VCaP (cell line): ENCODE results near the gene RPS27.
"Not testable (repeated sequence)": the region's sequence is repeated elsewhere in the genome, so short reads cannot be mapped to it uniquely, and the experiment has no call there.

Source experiments
- H3K27ac ChIP-seq: fragments of 450-650 bp; 2 replicates; pipeline ENCODE4 v1.5.1; 2017
- TF ChIP-seq, protein P1 (sequence below): fragments of 450-650 bp; conservative IDR thresholded peaks from 2 replicates; pipeline ENCODE4 v1.5.1; 2017; ENCODE audit warnings: mild to moderate bottlenecking, moderate library complexity

Gene RPS27

GRCh38 chr1:154000420-154000819, 9.9 kb downstream of the RPS27 start:
- no peak overlapping the region for H3K27ac ChIP-seq
- TF ChIP-seq, protein P1, sequence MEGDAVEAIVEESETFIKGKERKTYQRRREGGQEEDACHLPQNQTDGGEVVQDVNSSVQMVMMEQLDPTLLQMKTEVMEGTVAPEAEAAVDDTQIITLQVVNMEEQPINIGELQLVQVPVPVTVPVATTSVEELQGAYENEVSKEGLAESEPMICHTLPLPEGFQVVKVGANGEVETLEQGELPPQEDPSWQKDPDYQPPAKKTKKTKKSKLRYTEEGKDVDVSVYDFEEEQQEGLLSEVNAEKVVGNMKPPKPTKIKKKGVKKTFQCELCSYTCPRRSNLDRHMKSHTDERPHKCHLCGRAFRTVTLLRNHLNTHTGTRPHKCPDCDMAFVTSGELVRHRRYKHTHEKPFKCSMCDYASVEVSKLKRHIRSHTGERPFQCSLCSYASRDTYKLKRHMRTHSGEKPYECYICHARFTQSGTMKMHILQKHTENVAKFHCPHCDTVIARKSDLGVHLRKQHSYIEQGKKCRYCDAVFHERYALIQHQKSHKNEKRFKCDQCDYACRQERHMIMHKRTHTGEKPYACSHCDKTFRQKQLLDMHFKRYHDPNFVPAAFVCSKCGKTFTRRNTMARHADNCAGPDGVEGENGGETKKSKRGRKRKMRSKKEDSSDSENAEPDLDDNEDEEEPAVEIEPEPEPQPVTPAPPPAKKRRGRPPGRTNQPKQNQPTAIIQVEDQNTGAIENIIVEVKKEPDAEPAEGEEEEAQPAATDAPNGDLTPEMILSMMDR = no peak

DNA sequence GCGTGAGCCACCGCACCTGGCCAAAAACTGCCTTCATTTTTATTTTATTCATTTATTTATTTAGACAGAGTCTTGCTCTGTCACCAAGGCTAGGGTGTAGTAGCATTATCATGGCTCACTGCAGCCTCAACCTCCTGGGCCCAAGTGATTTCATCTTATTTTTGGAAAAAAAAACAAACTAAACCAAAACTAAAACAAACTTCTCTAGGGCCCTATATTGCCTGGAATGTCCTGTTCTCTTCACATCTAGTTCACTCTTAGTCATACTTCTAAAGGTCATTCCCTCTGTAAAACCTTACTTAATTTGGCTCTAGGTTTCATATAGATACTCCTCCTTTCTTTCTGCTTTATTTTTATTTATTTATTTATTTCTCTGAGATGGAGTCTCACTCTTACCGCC, 15.6 kb downstream of the RPS27 start:
- no peak overlapping the region for H3K27ac ChIP-seq
- TF ChIP-seq, protein P1 = no peak

DNA sequence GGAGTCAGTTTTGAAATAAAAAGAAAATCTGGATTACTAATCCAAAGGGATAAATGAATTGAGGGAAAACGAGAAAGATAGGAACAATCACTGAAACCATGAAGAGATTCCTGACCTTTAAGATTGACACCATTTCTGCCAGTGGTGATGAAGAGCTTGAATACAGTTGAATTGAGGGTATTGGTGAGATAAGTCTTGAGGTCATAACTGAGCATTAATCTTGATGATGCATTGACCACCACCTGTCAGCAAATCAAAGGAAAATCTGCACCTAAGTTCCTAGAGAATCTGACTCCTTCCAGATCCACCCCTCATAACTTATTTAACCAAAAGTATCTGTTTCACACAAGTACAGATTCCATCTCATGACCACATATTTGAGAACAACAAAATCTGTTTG, 21.6 kb downstream of the RPS27 start:
- TF ChIP-seq, protein P1 = no peak
- no peak overlapping the region for H3K27ac ChIP-seq

DNA sequence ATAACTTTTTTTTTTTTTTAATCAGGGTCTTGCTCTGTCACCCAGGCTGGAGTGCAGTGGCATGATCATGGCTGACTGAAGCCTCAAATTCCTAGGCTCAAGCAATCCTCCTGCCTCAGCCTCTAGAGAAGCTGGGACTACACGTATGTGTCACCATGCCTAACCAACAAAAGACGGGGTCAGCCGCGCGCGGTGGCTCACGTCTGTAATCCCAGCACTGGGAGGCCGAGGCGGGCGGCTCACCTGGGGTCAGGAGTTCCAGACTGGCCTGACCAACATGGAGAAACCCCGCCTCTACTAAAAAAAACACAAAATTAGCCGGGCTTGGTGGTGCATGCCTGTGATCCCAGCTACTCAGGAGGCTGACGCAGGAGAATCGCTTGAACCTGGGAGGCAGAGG, 22.0 kb downstream of the RPS27 start:
- not testable (repeated sequence) for H3K27ac ChIP-seq

- H3K27ac ChIP-seq = no peak overlapping the region
- TF ChIP-seq, protein P1 = no peak
Measured at GRCh38 chr1:154014154-154014907, 23.8 kb downstream of the RPS27 start.

- TF ChIP-seq, protein P1 = no peak
- peak overlapping the region; percentile 5; the same call in 1 of the 2 replicates for H3K27ac ChIP-seq
Measured at GRCh38 chr1:154019269-154019668, 28.7 kb downstream of the RPS27 start.

DNA sequence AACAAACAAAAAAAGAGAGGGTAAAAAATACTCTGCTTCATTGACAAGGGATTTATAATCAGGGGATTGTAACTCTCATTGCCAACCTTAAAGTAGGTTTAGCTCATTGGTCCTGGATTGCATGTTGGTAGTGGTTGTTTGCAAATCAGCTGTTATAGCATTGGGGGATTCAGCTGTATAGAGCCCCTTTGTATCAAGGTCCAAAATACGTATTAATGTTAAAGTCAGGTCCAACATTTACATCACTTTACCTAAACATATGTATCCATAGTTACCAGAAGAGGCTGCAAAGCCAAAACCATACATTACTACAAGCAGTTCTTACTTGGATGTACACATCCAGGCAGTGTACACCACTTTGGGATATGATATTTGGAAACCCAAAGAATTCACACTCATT, 29.4 kb downstream of the RPS27 start:
- no peak overlapping the region for H3K27ac ChIP-seq
- TF ChIP-seq, protein P1 = no peak

DNA sequence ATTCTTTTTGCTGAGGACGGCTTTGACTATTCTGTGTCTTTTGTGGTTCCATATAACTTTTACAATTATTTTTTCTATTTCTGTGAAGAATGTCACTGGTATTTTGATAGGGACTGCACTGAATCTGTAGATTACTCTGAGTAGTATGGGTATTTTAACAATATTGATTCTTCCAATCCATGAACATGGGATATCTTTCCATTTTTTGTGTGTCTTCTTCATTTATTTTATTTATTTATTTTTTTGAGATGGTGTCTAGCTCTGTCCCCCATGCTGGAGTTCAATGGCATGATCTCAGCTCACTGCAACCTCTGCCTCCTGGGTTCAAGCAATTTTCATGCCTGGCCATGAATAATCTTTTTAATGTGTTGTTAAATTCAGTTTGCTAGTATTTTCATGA, 43.1 kb downstream of the RPS27 start:
- H3K27ac ChIP-seq = not testable (repeated sequence)
